GM12878 (cell line): ENCODE data around the gene STARD13. TPM values are rescaled to one million over a fixed set of nuclear protein-coding genes. Genes with fewer than 3 reads are reported as not detected.

Experiments used
- ATAC-seq: fragments of 200-7000 bp; cut with Tn5 transposase; 3 replicates; pipeline ENCODE4 v1.9.1; 2020; ENCODE audit warnings: mild to moderate bottlenecking, moderate library complexity
- BruUV-seq: library from RNA; stranded (reverse); fragments of 400-500 nt; replicated peaks from 2 replicates; lab custom pipeline; 2021; lab: Mats Ljungman, UMichigan
- CTCF ChIA-PET: fragments of 300-600 bp; sonication (Branson Sonifier 250); formaldehyde crosslinking; extraction: SDS; loops from one replicate; lab custom pipeline; 2021; ENCODE audit warnings: inconsistent platforms; lab: Yijun Ruan, JAX
- POLR2A ChIA-PET: fragments of 350-600 bp; formaldehyde crosslinking; extraction: SDS; loops from one replicate; lab custom pipeline; 2021; ENCODE audit warnings: inconsistent platforms; lab: Charles Lee
- RAD21 ChIA-PET: fragments of 300-600 bp; sonication (Branson Sonifier 250); formaldehyde crosslinking; loops from one replicate; lab custom pipeline; 2023; ENCODE audit warnings: antibody characterized with exemption; ENCODE audit not compliant: unreplicated experiment; lab: Charles Lee
- SMC1A ChIA-PET: fragments of 300-600 bp; sonication (Branson Sonifier 250); formaldehyde crosslinking; loops from one replicate; lab custom pipeline; 2023; ENCODE audit not compliant: unreplicated experiment, uncharacterized antibody; lab: Charles Lee
- DNase-seq: peaks from one replicate; pipeline ENCODE4 v3.0.0-alpha.2; 2011; ENCODE audit warnings: low read depth, low spot score
- FAIRE-seq: peaks from 3 replicates; lab custom pipeline; 2011; peaks lifted over from hg19 to GRCh38; lab: Jason Lieb, UNC
- H2AFZ ChIP-seq: 2 replicates; pipeline ENCODE4 v1.6.0; 2011; ENCODE audit warnings: low read depth, low read length, control low read depth; ENCODE audit not compliant: control insufficient read depth
- H3K27ac ChIP-seq: 2 replicates; pipeline ENCODE4 v1.5.1; 2011; ENCODE audit warnings: control low read depth; ENCODE audit not compliant: control insufficient read depth, insufficient read depth
- H3K27me3 ChIP-seq, 2 experiments: replicated peaks in 1 of 2; 2 replicates each; pipeline versions ENCODE4 v1.6.0 to v1.6.1; 2011; ENCODE audit warnings: low read length in 1 of 2; ENCODE audit not compliant: control insufficient read depth in 2 of 2, insufficient read depth in 2 of 2
- H3K36me3 ChIP-seq, 2 experiments: 2 replicates each; pipeline ENCODE4 v1.5.1; 2011; ENCODE audit warnings: low read length in 1 of 2; ENCODE audit not compliant: control insufficient read depth in 2 of 2, insufficient read depth in 2 of 2
- H3K4me1 ChIP-seq: 2 replicates; pipeline ENCODE4 v1.6.1; 2011; ENCODE audit warnings: mild to moderate bottlenecking, low read length, moderate library complexity, mixed read lengths; ENCODE audit not compliant: control insufficient read depth, insufficient read depth
- H3K4me2 ChIP-seq: 2 replicates; pipeline ENCODE4 v1.6.0; 2011; ENCODE audit warnings: control low read depth; ENCODE audit not compliant: control insufficient read depth, insufficient read depth
- H3K4me3 ChIP-seq: fragments of 200-600 bp; sonication (generic); 2 replicates; pipeline ENCODE4 v1.5.1; 2016
- H3K79me2 ChIP-seq: 2 replicates; pipeline ENCODE4 v1.6.0; 2011; ENCODE audit warnings: low read length; ENCODE audit not compliant: control insufficient read depth, insufficient read depth
- H3K9ac ChIP-seq: 2 replicates; pipeline ENCODE4 v1.8.0; 2011; ENCODE audit warnings: low read length, control low read depth, mixed read lengths; ENCODE audit not compliant: control insufficient read depth, insufficient read depth
- H3K9me3 ChIP-seq: replicated peaks from 3 replicates; pipeline ENCODE4 v1.5.1; 2011; ENCODE audit warnings: mild to moderate bottlenecking, low read length; ENCODE audit not compliant: control insufficient read depth, insufficient read depth
- H4K20me1 ChIP-seq: 2 replicates; pipeline ENCODE4 v1.6.0; 2011; ENCODE audit not compliant: control insufficient read depth, insufficient read depth
- CEBPB ChIP-seq, 2 experiments: fragments of 150-350 bp in 1 of 2; IDR thresholded peaks; 2 replicates each; pipeline ENCODE4 v1.6.1; 2012 to 2014; ENCODE audit warnings: low read depth in 2 of 2, low read length in 2 of 2, borderline replicate concordance in 1 of 2, inconsistent platforms in 1 of 2
- ETV6 ChIP-seq, 2 experiments: fragments of 450-650 bp in 1 of 2; IDR thresholded peaks in 1 of 2; conservative IDR thresholded peaks in 1 of 2; 2 replicates each; pipeline ENCODE4 v1.6.1; 2014; ENCODE audit warnings: antibody characterized with exemption in 1 of 2, borderline replicate concordance in 1 of 2, low read depth in 1 of 2, mild to moderate bottlenecking in 1 of 2, moderate library complexity in 1 of 2
- FOXM1 ChIP-seq: IDR thresholded peaks from 2 replicates; pipeline ENCODE4 v1.6.1; 2012; ENCODE audit warnings: low read depth, mild to moderate bottlenecking, inconsistent platforms, low read length, moderate library complexity
- NR2C1 ChIP-seq: fragments of 450-650 bp; IDR thresholded peaks from 2 replicates; pipeline ENCODE4 v1.6.1; 2017; ENCODE audit warnings: antibody characterized with exemption, mild to moderate bottlenecking, moderate library complexity
- RCOR1 ChIP-seq: conservative IDR thresholded peaks from 2 replicates; pipeline ENCODE4 v1.6.1; 2012; ENCODE audit warnings: low read depth, low read length, improper control_type of control experiment
- SPI1 ChIP-seq: IDR thresholded peaks from 2 replicates; pipeline ENCODE4 v1.6.1; 2011; ENCODE audit warnings: low read depth, mild to moderate bottlenecking, low read length, moderate library complexity, borderline replicate concordance; ENCODE audit not compliant: insufficient read depth
- ZBED1 ChIP-seq: IDR thresholded peaks from 2 replicates; pipeline ENCODE4 v1.6.1; 2016; ENCODE audit warnings: borderline replicate concordance
- WGBS: methylation state at CpG from one replicate; pipeline ENCODE4 v1.1.6; 2016; ENCODE audit warnings: low lambda C conversion rate; ENCODE audit not compliant: insufficient replicate concordance, insufficient coverage; ENCODE audit errors: missing lambda C conversion rate; 5-methylcytosine and 5-hydroxymethylcytosine counted together
- in situ Hi-C: fragments of 300-500 bp; cut with MboI; formaldehyde crosslinking; loops from 9 replicates; pipeline ENCODE4 v1.14.3; 2018; ENCODE audit warnings: mixed read lengths
- intact Hi-C: fragments of 100-400 bp; cut with micrococcal nuclease; formaldehyde crosslinking; loops from one replicate; pipeline ENCODE4 v1.14.2; 2022; ENCODE audit not compliant: unreplicated experiment
- polyA plus RNA-seq, 11 experiments: library from polyadenylated mRNA; depleted of rRNA in 4 of 11; unstranded in 6 of 11; stranded (reverse) in 5 of 11; fragments of >200 nt; fragmentation: Nextera tagmentation in 4 of 11; fragmentation: Illumina TruSeq in 1 of 11; extraction: Ambion mirVana in 4 of 11; extraction: Trizol in 1 of 11; gene quantifications; 1 replicate in 1 of 11; 2 replicates in 10 of 11; pipeline versions ENCODE4 v1.2.1 to v1.2.3, GENCODE V29; 2011 to 2016; ENCODE audit warnings: inconsistent platforms in 2 of 11, missing spikeins in 2 of 11, low read depth in 1 of 11
- total RNA-seq, 4 experiments: library from RNA; depleted of rRNA in 3 of 4; stranded (reverse); fragments of >200 nt in 3 of 4; fragmentation: Illumina TruSeq in 1 of 4; extraction: Trizol in 1 of 4; gene quantifications; 2 replicates each; pipeline versions ENCODE4 v1.2.1 to v1.2.3, GENCODE V29; 2013 to 2021
- TF ChIP-seq, protein P1 (sequence below): fragments of 450-650 bp; IDR thresholded peaks from 2 replicates; pipeline ENCODE4 v1.6.1; 2018; ENCODE audit warnings: borderline replicate concordance, mild to moderate bottlenecking; ENCODE audit not compliant: partially characterized antibody

The STARD13 gene
- total and polyA plus RNA-seq, 10 of the 15 experiments (the other 5 are each of a cell fraction or from before 2014, with no cell fraction given): 4.0 to 41.6 (median 10.1) TPM

DNA sequence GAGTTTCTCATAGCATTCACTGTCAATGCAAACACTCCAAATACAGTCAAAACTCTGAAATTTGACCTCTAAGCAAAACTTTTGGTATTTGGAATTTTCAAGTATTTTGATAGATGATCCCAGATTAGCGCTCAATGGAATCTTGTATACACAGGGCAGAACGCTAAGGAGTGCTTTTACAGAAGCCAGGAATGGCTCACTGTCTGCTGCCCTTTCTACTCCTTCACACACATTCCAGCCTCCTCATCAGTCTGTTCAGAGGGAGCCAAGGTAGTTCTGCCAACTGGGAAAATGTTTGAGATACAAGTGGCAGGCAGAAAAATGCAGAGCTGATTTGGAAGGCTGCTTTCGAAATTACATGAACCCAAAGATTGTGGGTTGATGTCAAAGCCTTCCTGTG is 4.4 kb upstream of the STARD13 start:
- Histone ChIP-seq H2AFZ (no peak overlapping the region), H3K79me2 (no peaks in the 10 kb centered on the region), H3K4me2 (no peak overlapping the region), H3K4me1 (no peaks in the 10 kb centered on the region), H3K9me3 (no peaks in the 10 kb centered on the region)
- in situ Hi-C loops: no loop called here
- no TSS peak for BruUV-seq
- intact Hi-C loops: no loop called here
- TF ChIP-seq, protein P1, sequence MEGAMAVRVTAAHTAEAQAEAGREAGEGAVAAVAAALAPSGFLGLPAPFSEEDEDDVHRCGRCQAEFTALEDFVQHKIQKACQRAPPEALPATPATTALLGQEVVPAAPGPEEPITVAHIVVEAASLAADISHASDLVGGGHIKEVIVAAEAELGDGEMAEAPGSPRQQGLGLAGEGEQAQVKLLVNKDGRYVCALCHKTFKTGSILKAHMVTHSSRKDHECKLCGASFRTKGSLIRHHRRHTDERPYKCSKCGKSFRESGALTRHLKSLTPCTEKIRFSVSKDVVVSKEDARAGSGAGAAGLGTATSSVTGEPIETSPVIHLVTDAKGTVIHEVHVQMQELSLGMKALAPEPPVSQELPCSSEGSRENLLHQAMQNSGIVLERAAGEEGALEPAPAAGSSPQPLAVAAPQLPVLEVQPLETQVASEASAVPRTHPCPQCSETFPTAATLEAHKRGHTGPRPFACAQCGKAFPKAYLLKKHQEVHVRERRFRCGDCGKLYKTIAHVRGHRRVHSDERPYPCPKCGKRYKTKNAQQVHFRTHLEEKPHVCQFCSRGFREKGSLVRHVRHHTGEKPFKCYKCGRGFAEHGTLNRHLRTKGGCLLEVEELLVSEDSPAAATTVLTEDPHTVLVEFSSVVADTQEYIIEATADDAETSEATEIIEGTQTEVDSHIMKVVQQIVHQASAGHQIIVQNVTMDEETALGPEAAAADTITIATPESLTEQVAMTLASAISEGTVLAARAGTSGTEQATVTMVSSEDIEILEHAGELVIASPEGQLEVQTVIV: no peak
- TF ChIP-seq SPI1 (no peak), RCOR1 (no peak), NR2C1 (no peak), FOXM1 (no peak), CEBPB (IDR thresholded peaks at IDR 0.05; ENCODE audit: borderline replicate concordance in 1 of 2, low read depth in 2 of 2, low read length in 2 of 2) (no peak), ETV6 (conservative IDR thresholded peaks at IDR 0.05 in 1 of 2, IDR thresholded peaks at IDR 0.05 in 1 of 2; ENCODE audit: borderline replicate concordance in 1 of 2, low read depth in 1 of 2) (no peak), ZBED1 (no peak)
- TF ChIP-seq, all 136 proteins: peak for 0
- Histone ChIP-seq H3K27me3 (no peaks in the 10 kb centered on the region; a peak in 1 of 4 replicates), H4K20me1 (no peaks in the 10 kb centered on the region), H3K9ac (no peak overlapping the region), H3K27ac (no peak overlapping the region), H3K36me3 (no peaks in the 10 kb centered on the region), H3K4me3 (no peak overlapping the region)
- CTCF ChIA-PET: no interaction called here
- WGBS: 74% methylated on average over 3 of the region's 3 CpGs
- FAIRE-seq (no peak), ATAC-seq (no peak), DNase-seq (no peak)
- RAD21 ChIA-PET: no interaction called here
- SMC1A ChIA-PET: no interaction called here
- POLR2A ChIA-PET: no interaction called here
